COR-L47 (cell line): ENCODE results near the gene GADD45A.
A peak's percentile ranks its signal among the peaks of the same experiment; 100 is the strongest.

Experiments
- DNase-seq: peaks from one replicate; lab custom pipeline; 2025; lab: John Stamatoyannopoulos, UW

Gene GADD45A

DNA sequence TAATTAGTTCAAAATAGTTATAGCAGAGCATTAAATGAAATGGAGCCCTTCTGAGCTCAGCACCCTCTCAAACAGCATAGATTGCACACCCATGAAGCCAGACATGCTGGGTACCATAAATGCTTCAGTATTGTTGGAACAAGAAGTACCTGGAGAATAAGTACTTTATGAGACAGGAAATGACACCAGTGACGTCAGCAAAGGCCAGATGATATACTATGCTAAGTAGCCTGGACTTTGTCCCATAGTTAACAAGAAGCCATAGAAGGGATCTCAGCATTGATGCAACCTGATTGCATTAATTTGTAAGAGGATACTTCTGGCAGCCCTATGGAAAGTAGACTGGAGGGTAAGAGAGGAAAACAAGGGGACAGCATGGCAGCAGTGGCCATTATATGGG is 16.3 kb upstream of the GADD45A start:
- DNase-seq = no peak

- DNase-seq = no peak
Measured at GRCh38 chr1:67672260-67672803, 12.7 kb upstream of the GADD45A start.

DNA sequence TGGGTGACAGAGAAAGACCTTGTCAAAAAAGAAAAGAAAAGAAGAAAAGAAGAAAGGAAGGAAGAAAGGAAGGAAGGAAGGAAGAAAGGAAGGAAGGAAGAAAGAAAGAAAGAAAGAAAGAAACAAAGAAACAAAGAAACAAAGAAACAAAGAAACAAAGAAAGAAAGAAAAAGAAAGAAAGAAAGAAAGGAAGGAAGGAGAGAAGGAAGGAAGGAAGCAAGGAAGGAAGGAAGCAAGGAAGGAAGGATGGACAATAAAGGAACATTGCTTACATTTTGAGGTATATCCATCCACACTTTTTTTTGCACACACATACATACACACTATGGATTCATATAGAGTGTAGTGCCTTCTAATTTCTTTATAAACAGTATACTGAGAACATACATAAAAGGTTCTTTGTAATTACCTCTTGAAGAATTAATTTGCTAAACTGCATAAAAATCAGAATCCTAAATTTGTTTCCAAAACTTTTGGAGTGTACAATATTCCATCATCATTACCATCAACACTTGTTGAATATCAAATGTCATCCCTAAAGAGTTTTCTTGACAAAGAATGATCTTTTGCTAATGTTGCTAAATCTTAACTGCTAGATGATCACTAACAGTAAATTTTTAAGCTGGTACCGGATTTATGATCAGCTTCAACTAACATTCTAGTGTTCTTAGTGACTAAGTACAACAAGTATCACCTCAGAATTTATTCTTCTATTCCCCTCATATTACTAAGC is 11.4 kb upstream of the GADD45A start:
- no peak for DNase-seq

GRCh38 chr1:67674260-67675011 is 10.6 kb upstream of the GADD45A start:
- DNase-seq = peak; percentile 3

- no peak for DNase-seq
Measured at GRCh38 chr1:67675800-67676199, 9.2 kb upstream of the GADD45A start.

DNA sequence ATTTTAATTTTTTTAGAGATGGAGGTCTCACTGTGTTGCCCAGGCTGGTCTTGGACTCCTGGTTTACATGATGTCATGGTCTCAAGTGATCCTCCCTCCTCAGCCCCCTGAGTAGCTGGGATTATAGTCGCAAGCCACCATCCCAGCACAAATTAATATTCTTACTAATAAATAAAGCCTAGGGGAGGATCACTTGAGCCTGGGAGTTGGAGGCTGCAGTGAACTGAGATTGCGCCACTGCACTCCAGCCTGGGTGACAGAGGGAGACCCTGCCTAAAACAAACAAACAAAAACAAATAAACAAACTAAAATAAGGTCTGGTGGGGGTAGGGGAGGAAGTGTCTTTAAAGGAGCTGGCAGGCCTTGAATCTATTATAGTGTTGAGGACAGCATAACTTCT is 8.7 kb upstream of the GADD45A start:
- no peak for DNase-seq

DNA sequence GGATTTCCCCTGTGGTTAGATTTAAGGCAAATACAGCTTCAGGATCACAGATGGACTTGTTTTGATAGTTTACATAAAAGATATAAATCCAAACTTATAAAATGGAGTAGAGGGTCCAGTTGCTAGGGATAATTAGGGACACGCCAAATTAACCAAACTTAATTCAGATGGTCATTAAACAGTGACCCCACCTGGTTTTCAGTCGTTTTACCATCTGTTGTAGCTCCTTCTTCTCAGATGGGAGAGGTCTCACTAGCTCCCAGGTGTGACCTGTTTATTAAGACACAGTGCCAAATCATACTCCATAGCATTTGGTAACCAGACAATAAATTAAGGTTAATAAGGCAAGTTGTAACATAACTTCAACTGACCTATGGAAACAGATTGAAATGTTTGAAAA is 8.1 kb upstream of the GADD45A start:
- DNase-seq = no peak

GRCh38 chr1:67677408-67677807 is 7.6 kb upstream of the GADD45A start:
- DNase-seq = no peak

GRCh38 chr1:67677930-67678329 is 7.1 kb upstream of the GADD45A start:
- DNase-seq = no peak

DNA sequence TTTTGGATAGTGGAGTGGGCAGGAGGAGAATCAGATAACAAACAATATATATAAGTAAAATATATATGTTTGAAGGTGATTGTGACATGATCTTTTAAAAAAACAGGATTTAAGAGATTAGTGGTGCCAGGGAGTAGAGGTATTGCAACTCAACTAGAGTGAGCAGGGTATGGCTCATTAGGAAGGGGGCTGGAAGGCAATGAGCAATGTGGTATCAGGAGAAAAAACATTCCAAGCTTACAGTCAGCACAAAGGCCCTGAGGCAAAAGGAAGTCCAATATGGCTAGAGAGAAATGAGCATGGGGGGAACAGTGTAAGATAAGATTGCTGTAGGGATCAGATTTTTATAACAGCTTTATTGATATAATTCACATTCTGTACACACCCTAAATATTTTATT is 5.3 kb upstream of the GADD45A start:
- no peak for DNase-seq

- no peak for DNase-seq
Measured at GRCh38 chr1:67680486-67680885, 4.5 kb upstream of the GADD45A start.

- DNase-seq = no peak
Measured at GRCh38 chr1:67682659-67683197, 2.3 kb upstream of the GADD45A start.

- DNase-seq = no peak
Measured at GRCh38 chr1:67683316-67683715, 1.7 kb upstream of the GADD45A start.

DNA sequence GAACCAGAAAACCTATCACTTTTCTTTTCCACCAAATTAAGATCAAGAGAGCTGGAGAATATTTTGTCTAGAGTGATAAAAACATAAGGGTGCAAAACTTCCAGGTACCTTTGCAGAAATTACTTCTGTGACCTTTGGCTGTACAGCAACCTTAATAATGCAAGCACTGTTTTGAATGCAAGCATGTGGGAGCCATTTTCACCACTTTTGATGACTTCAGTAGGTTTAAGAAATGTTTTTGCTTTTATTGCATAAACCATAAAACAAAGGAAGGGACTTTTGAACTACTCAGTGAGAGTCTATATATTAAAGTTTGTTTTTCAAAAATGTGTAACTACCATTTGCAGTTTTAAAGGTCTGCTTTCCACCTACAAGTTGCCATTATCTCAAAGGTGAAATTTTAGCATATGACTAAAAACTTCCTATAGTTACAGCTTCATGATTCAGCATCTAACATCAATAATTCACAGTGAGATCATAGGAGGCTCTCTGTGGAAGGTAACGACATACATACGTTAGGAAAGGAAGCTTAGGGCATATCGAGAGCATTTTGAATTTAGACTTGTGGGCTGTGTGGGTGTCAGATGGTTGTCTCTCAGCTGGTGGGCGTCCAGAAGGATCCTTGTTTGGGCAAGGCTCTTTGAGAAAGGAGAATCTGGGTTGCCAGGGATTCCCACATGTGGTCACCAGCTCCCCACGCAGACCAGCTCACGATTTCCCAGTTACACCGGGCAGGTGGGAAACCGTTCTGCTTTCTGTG is 1.1 kb upstream of the GADD45A start:
- DNase-seq = no peak

DNA sequence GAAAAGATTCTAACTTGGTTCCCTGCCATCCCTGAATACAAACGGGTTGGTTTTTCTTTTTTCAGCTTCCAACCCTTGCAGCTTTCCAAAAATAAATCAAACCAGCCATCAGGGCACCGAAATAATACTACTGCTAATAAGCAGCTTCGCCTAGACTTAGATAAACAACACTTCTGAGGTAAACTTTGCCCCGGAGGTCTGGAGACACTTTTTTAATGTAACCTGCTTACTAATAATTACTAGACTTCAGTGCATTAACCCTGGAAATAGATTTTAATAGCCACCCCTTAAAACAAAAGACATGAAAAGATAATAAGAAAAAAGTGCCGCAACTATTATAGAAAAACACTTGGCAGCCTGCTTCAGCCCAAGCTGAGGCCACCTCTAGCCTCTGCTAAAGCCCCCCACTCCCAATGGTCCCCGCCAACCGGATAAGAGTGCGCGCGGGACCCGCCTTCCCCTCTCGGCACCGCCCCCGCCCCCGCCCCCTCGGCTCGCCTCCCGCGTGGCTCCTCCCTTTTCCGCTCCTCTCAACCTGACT is 405 bp upstream of the GADD45A start:
- DNase-seq = no peak

- peak; percentile 29 for DNase-seq
Measured at GRCh38 chr1:67685558-67686266, 711 bp downstream of the GADD45A start.

DNA sequence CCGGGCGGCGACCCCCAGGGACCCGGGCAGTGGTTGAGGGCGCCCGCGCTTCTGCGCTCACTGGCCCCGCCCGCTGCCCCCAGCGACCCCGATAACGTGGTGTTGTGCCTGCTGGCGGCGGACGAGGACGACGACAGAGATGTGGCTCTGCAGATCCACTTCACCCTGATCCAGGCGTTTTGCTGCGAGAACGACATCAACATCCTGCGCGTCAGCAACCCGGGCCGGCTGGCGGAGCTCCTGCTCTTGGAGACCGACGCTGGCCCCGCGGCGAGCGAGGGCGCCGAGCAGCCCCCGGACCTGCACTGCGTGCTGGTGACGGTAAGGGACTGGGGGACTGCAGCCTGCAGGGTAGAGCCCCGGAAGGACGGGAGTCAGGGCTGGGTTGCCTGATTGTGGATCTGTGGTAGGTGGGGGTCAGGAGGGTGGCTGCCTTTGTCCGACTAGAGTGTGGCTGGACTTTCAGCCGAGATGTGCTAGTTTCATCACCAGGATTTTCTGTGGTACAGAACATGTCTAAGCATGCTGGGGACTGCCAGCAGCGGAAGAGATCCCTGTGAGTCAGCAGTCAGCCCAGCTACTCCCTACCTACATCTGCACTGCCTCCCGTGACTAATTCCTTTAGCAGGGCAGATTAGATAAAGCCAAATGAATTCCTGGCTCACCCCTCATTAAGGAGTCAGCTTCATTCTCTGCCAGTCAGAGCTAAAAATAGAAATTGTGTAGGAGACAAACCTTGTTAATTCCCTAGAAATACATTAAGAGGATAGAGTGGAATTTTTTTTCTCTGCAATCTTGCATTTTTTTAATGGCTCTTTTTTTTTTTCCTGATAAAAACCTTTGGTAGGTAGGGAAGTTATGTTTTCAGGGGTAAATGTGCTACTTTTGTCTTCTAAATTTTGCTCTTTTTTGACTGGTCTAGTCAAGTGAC is 1.5 kb downstream of the GADD45A start:
- peak; percentile 72 for DNase-seq

- no peak for DNase-seq
Measured at GRCh38 chr1:67687198-67687545, 2.2 kb downstream of the GADD45A start.

- no peak for DNase-seq
Measured at GRCh38 chr1:67687649-67688048, 2.6 kb downstream of the GADD45A start.

- no peak for DNase-seq
Measured at GRCh38 chr1:67688526-67689219, 3.7 kb downstream of the GADD45A start.
